Astrocyte (in vitro differentiated cells and primary cell): ENCODE results near the gene EXD3. TPM values are rescaled to one million over a fixed set of nuclear protein-coding genes. Genes with fewer than 3 reads are reported as not detected.

Experiments used
- DNase-seq: peaks from one replicate; pipeline ENCODE4 v3.0.0-alpha.2; 2010; ENCODE audit warnings: low read depth
- FAIRE-seq: peaks from 2 replicates; lab custom pipeline; 2011; peaks lifted over from hg19 to GRCh38; lab: Jason Lieb, UNC
- H2AFZ ChIP-seq: 2 replicates; pipeline ENCODE4 v1.6.0; 2012; ENCODE audit warnings: low read depth, low read length, inconsistent platforms
- H3K27ac ChIP-seq: 2 replicates; pipeline ENCODE4 v1.5.1; 2011; ENCODE audit warnings: low read depth, low read length, inconsistent platforms
- H3K27me3 ChIP-seq: 2 replicates; pipeline ENCODE4 v1.6.0; 2011; ENCODE audit warnings: low read length, inconsistent platforms; ENCODE audit not compliant: insufficient read depth
- H3K36me3 ChIP-seq: 2 replicates; pipeline ENCODE4 v1.5.1; 2011; ENCODE audit warnings: low read length, inconsistent platforms; ENCODE audit not compliant: insufficient read depth
- H3K4me1 ChIP-seq: 2 replicates; pipeline ENCODE4 v1.5.1; 2011; ENCODE audit warnings: low read length, inconsistent platforms; ENCODE audit not compliant: insufficient read depth
- H3K4me2 ChIP-seq: 2 replicates; pipeline ENCODE4 v1.6.0; 2012; ENCODE audit warnings: low read length, inconsistent platforms
- H3K4me3 ChIP-seq: 2 replicates; pipeline ENCODE4 v1.5.1; 2011; ENCODE audit warnings: low read depth, mild to moderate bottlenecking, low read length, inconsistent platforms; ENCODE audit not compliant: insufficient read depth
- H3K79me2 ChIP-seq: 2 replicates; pipeline ENCODE4 v1.6.0; 2012; ENCODE audit warnings: mild to moderate bottlenecking, low read length, inconsistent platforms; ENCODE audit not compliant: insufficient read depth
- H3K9ac ChIP-seq: 2 replicates; pipeline ENCODE4 v1.6.0; 2012; ENCODE audit warnings: mild to moderate bottlenecking, low read length, inconsistent platforms
- H3K9me3 ChIP-seq: 2 replicates; pipeline ENCODE4 v1.5.1; 2012; ENCODE audit warnings: low read depth, mild to moderate bottlenecking, low read length, inconsistent platforms; ENCODE audit not compliant: insufficient read depth
- H4K20me1 ChIP-seq: 2 replicates; pipeline ENCODE4 v1.6.0; 2012; ENCODE audit warnings: low read length, inconsistent platforms; ENCODE audit not compliant: insufficient read depth
- H3K27ac Mint-ChIP-seq: one replicate; pipeline ENCODE4 v1.8.0; 2021; ENCODE audit warnings: mild to moderate bottlenecking, mixed read lengths; ENCODE audit not compliant: unreplicated experiment
- H3K27me3 Mint-ChIP-seq: one replicate; pipeline ENCODE4 v1.8.0; 2021; ENCODE audit warnings: low read depth, mixed read lengths; ENCODE audit not compliant: unreplicated experiment
- H3K36me3 Mint-ChIP-seq: one replicate; pipeline ENCODE4 v1.8.0; 2021; ENCODE audit warnings: low read depth, mixed read lengths; ENCODE audit not compliant: unreplicated experiment
- H3K4me1 Mint-ChIP-seq: one replicate; pipeline ENCODE4 v1.8.0; 2021; ENCODE audit warnings: low read depth, mixed read lengths; ENCODE audit not compliant: unreplicated experiment
- H3K4me3 Mint-ChIP-seq: one replicate; pipeline ENCODE4 v1.8.0; 2021; ENCODE audit warnings: mild to moderate bottlenecking, moderate library complexity, mixed read lengths; ENCODE audit not compliant: unreplicated experiment
- H3K9me3 Mint-ChIP-seq: one replicate; pipeline ENCODE4 v1.8.0; 2021; ENCODE audit warnings: mild to moderate bottlenecking, mixed read lengths; ENCODE audit not compliant: unreplicated experiment
- CTCF ChIP-seq: IDR thresholded peaks from 2 replicates; pipeline ENCODE4 v1.5.1; 2011; ENCODE audit warnings: low read depth, mild to moderate bottlenecking, inconsistent platforms, low read length, moderate library complexity; ENCODE audit not compliant: insufficient read depth
- EZH2 ChIP-seq: IDR thresholded peaks from 2 replicates; pipeline ENCODE4 v1.6.1; 2012; ENCODE audit warnings: mild to moderate bottlenecking, low read length, inconsistent platforms; ENCODE audit not compliant: insufficient read depth
- total RNA-seq: library from RNA; stranded (reverse); gene quantifications from 2 replicates; pipeline ENCODE4 v1.2.1, GENCODE V29; 2021

The EXD3 gene
- total RNA-seq, 1 donor from 2014 or later, result 8.5 TPM

GRCh38 chr9:137444106-137444790 is 21.3 kb upstream of the EXD3 start:
- Mint-ChIP-seq H3K27me3 (peaks cover 7% of the 10 kb centered on the region), H3K27ac (no peak overlapping the region), H3K9me3 (no peaks in the 10 kb centered on the region), H3K36me3 (peaks cover 1% of the 10 kb centered on the region), H3K4me3 (no peak overlapping the region), H3K4me1 (peaks cover 2% of the 10 kb centered on the region)
- peaks cover 9% of the 10 kb centered on the region for H4K20me1 ChIP-seq
- H3K4me1 ChIP-seq, result no peaks in the 10 kb centered on the region
- H3K4me3 ChIP-seq, result no peak overlapping the region
- peaks cover 3% of the 10 kb centered on the region for H3K27me3 ChIP-seq
- no peak overlapping the region for H3K9ac ChIP-seq
- no peak overlapping the region for H2AFZ ChIP-seq
- DNase-seq, result no peak
- no peaks in the 10 kb centered on the region for H3K79me2 ChIP-seq
- TF ChIP-seq EZH2 (no peak), CTCF (no peak)
- H3K9me3 ChIP-seq, result no peaks in the 10 kb centered on the region
- FAIRE-seq, result no peak
- no peak overlapping the region for H3K4me2 ChIP-seq
- no peaks in the 10 kb centered on the region for H3K36me3 ChIP-seq
- H3K27ac ChIP-seq, result no peak overlapping the region

DNA sequence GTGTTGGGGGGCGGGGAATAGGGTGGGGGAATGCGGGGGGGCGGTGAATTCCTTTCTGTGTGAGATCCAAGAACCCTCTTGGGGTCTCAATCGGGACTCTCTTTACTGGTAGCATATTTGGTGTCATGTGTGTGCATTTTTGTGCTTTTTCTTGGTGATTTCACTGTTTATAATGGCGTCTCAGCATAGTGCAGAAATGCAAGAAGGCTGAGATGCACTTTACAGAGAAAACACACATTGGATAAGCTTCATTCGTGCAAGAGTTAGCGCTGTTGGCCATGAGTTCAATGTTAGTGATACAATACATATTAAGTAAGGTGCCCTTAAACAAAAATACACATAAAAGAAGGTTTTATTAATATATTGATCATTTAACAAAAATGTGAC is 19.0 kb upstream of the EXD3 start:
- TF ChIP-seq CTCF, result no peak
- no peak for TF ChIP-seq EZH2
- Mint-ChIP-seq H3K4me3 (peak overlapping the region; percentile 66), H3K9me3 (no peaks in the 10 kb centered on the region), H3K27me3 (peaks cover 7% of the 10 kb centered on the region), H3K4me1 (peaks cover 2% of the 10 kb centered on the region), H3K36me3 (peaks cover 1% of the 10 kb centered on the region), H3K27ac (peak overlapping the region; percentile 11)
- DNase-seq, result no peak
- Histone ChIP-seq H3K4me2 (no peak overlapping the region), H4K20me1 (peaks cover 5% of the 10 kb centered on the region), H3K4me3 (no peak overlapping the region), H2AFZ (no peak overlapping the region), H3K9me3 (no peaks in the 10 kb centered on the region), H3K9ac (no peak overlapping the region), H3K27me3 (peaks cover 3% of the 10 kb centered on the region), H3K27ac (no peak overlapping the region), H3K36me3 (no peaks in the 10 kb centered on the region), H3K4me1 (no peaks in the 10 kb centered on the region), H3K79me2 (no peaks in the 10 kb centered on the region)
- FAIRE-seq, result no peak

GRCh38 chr9:137441289-137441934 is 18.4 kb upstream of the EXD3 start, which contains the start of gene ENTPD8:
Gene ENTPD8, minus strand, starts transcription at chr9:137441357. Its CDS starts 3,072 bp downstream, at chr9:137438285.
- H3K4me1 Mint-ChIP-seq, result peaks cover 2% of the 10 kb centered on the region
- DNase-seq (no peak), FAIRE-seq (no peak)
- no peak within 1 kb of the TSS for H2AFZ ChIP-seq
- H3K4me3 Mint-ChIP-seq, result peak within 1 kb of the TSS; percentile 66
- H3K4me3 ChIP-seq, result no peak within 1 kb of the TSS
- no peaks in the 10 kb centered on the region for H3K9me3 ChIP-seq
- peaks cover 5% of the 10 kb centered on the region for H4K20me1 ChIP-seq
- H3K36me3 Mint-ChIP-seq, result peaks cover 1% of the 10 kb centered on the region
- H3K9me3 Mint-ChIP-seq, result no peaks in the 10 kb centered on the region
- no peaks in the 10 kb centered on the region for H3K79me2 ChIP-seq
- peaks cover 3% of the 10 kb centered on the region for H3K27me3 ChIP-seq
- H3K27ac Mint-ChIP-seq, result peak within 1 kb of the TSS; percentile 11
- TF ChIP-seq EZH2 (peak; percentile 34), CTCF (no peak)
- H3K36me3 ChIP-seq, result no peaks in the 10 kb centered on the region
- no peak within 1 kb of the TSS for H3K27ac ChIP-seq
- peaks cover 7% of the 10 kb centered on the region for H3K27me3 Mint-ChIP-seq
- H3K4me2 ChIP-seq, result peak within 1 kb of the TSS; percentile 75
- no peak within 1 kb of the TSS for H3K9ac ChIP-seq
- no peaks in the 10 kb centered on the region for H3K4me1 ChIP-seq
